GM19193 (cell line): ENCODE measurements around the gene CHD1L.

Experiments
- POLR2A ChIP-seq: IDR thresholded peaks from 4 replicates; pipeline ENCODE4 v1.6.1; 2011; ENCODE audit not compliant: insufficient read depth, insufficient read length; ENCODE audit errors: extremely low read depth

CHD1L gene

DNA sequence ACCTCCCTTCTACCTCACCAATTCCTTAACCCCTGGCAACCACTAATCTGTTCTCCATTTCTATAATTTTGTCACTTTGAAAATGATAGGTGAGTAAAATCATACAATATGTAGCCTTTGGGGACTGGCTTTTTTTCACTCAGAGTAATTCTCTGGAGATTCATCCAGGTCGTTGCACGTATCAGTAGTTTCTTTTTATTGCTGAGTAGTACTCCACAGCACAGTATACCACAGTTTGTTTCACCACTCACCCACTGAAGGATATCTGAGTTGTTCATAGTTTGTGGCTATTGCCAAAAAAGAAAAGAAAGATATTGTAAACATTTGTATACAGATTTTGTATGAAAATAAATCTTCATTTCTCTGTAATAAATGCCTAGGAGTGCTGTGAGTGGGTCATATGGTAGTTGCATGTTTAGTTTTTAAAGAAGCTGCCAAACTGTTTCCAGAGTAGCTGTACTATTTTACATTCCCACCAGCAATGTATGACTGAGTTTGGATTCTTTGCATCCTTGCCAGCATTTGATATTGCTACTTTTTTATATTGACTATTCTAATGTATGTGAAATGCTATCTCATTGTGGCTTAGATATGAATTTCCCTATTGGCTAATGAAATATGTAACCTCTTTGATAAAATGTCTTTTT lies 3.7 kb downstream of the CHD1L start:
- TF ChIP-seq POLR2A: no peak

DNA sequence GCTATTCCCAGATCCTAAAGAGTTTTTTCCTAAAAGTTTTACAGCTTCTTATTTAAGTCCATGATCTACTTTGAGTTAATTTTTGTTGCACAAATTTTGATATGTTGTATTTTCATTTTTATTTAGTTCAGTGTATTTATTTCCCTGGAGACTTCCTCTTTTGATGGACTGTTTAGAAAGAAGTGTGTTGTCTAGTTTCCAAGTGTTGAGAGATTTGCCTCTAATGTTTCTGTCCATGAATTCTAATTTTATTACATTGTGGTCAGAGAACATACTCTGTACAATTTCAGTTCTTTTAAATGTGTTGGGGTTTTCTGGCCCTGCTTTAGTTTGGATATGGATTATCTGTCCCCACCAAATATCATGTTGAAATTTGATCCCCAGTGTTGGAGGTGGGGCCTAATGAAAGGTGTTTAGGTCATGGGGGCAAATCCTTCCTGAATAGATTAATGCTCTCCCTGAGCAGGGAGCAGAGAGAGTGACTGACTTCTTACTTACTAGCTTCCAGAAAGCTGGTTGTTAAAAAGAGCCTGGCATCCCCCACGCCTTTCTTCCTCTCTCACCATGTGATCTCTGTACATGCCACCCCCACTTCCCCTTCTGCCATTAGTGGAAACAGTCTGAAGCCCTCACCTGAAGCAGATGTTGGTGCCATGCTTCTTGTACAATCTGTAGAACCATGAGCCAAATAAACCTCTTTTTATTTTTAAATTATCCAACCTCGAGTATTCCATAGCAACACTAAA lies 4.6 kb downstream of the CHD1L start:
- TF ChIP-seq POLR2A: no peak

DNA sequence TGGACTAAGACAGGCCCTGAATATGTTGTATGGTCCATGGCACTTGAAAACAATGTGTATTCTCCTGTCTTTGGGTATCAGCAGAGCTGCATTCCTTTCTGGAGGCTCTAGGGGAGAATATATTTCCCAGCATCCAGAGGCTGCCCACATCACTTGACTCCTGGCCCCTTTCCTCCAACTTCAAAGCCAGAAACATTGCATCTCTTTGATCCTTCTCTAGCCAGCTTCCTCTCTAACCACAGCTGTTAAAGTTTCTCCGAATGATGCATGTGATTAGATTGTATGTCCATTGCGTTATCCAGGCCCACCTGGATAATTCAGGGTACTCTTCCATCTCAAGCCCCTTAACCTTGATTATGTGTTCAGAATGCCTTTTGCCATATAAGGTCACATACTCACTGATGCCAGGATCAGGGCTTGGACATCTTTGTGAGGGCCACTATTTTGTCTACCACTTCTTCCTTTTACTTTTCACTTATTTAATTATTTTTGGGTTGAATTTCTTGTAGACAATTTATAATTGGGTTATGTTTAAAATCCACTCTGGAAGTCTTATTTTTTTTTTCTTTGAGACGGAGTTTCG lies 5.3 kb downstream of the CHD1L start:
- no peak for TF ChIP-seq POLR2A

DNA sequence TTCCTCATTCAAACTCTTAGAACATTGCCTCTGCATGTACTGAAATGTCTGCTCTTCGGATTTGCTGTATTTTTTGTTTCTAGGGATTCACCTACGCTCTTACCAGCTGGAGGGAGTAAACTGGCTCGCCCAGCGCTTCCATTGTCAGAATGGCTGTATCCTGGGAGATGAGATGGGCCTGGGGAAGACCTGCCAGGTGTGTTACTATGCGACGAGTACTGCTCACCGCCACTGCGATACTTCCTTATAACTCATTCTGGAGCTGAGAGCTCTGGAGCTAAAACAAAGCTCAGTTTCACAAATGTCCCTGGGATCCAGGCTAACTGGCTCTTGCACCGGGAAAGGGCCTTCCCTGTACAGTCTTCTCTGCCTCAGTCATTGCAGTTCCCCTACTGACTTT lies 10.1 kb downstream of the CHD1L start:
- no peak for TF ChIP-seq POLR2A

DNA sequence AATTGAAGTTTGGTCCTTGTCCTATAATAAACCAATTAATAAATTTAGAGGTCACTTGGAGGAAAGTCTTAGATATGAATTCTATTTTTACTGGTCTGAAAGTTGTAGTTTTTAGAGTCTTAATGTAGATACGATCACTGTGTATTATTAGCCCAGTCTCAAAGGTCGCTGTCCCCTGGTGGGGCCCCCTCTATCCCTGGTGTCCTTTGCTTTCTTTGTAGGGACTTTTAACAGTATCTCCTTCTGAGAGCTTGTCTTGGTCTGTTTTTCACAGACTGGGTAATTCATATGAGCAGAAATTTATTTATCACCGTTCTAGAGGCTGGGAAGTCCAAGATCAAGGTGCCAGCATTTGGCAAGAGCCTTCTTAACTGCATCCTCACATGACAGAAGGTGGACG lies 18.5 kb downstream of the CHD1L start:
- TF ChIP-seq POLR2A: no peak

DNA sequence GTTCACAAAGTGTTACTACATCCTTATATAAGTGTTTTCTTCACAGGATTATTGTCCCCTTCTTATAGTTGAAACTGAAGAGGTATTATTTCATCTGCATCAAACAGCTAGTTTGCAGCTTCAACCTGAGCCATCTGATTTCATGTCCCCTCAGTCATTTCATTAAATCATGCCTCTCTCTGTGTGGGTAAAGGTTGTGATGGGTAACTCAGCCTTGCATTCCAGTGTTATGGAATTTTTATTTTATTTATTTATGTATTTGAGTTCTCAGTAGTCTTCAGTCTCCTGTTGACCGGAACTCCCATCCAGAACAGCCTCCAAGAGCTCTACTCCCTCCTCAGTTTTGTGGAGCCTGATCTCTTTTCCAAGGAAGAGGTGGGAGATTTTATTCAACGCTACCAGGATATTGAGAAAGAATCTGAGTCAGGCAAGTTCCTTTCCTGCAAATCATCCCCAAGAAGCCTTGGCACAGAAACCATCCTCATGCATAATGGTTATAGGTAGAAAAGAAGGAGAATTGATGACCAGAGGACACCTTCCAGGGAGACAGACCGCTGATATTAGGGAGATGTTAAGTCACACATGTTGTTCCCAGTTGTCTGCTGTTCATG lies 21.8 kb downstream of the CHD1L start:
- no peak for TF ChIP-seq POLR2A

DNA sequence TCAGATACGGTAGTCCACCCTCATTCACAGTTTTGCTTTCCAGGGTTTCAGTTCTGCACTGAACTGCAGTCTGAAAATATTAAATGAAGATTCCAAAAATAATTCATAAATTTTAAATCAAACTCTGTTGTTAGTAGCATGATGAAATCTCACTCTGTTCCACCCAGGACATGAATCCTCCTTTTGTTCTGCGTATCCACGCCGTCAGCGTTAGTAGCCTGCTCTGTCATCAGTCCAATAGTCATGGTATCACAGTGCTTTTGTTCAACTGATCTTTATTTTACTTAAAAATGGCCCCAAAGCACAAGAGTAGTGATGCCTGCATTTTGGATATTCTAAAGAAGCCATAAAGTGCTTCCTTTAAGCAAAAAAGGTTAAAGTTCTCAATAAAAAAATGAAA lies 23.9 kb downstream of the CHD1L start:
- TF ChIP-seq POLR2A: no peak

DNA sequence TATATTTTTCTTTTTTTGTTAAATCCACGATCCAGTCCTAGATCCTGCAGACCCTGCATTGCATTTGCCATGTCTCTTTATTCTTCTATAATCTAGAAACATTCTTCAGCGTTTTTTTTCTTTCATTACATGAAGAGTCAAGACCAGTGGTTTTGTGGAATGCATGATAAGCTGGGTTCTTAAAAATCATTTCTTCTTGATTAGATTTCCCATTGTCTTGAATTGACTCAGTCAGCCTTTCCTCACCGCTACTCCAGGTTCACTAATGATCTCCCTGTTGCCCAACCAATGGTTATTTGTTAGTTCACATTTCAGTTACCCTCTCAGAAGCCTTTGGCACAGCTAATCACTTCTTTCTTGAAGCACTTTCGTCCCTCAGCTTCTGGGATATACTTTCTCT lies 25.2 kb downstream of the CHD1L start:
- TF ChIP-seq POLR2A: no peak

DNA sequence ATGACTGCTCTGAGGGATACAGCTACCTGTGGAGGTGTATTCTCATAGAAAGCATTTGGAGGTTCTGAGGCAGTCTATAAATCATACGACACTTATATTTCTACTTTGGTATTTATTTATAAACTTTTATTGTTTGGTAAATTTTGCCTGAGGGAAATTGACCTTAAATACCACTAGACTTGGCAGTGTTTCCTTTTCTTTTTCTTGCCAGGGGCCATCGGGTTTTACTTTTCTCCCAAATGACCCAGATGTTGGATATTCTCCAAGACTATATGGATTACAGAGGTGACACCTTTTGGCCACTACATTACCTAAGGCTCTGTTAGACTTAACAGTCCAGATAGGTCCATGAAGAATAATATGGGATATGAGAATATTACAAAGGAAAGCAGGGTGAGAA lies 28.2 kb downstream of the CHD1L start:
- TF ChIP-seq POLR2A: no peak

DNA sequence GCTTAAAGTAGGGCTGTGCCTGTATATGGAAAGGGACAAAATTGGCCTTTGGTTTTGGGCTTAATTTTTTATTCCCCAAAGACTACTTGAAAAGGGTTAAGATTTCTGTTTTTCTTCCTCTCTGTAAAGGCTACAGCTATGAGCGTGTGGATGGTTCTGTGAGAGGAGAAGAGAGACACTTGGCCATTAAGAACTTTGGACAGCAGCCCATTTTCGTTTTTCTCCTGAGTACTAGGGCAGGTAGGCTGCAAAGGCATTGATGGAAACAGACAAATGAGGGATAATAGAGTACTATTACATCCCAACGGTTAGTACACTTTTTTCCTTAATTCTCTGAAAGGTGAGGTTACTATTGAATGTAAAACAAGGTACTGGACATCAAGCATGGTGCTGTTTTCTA lies 29.6 kb downstream of the CHD1L start:
- no peak for TF ChIP-seq POLR2A

DNA sequence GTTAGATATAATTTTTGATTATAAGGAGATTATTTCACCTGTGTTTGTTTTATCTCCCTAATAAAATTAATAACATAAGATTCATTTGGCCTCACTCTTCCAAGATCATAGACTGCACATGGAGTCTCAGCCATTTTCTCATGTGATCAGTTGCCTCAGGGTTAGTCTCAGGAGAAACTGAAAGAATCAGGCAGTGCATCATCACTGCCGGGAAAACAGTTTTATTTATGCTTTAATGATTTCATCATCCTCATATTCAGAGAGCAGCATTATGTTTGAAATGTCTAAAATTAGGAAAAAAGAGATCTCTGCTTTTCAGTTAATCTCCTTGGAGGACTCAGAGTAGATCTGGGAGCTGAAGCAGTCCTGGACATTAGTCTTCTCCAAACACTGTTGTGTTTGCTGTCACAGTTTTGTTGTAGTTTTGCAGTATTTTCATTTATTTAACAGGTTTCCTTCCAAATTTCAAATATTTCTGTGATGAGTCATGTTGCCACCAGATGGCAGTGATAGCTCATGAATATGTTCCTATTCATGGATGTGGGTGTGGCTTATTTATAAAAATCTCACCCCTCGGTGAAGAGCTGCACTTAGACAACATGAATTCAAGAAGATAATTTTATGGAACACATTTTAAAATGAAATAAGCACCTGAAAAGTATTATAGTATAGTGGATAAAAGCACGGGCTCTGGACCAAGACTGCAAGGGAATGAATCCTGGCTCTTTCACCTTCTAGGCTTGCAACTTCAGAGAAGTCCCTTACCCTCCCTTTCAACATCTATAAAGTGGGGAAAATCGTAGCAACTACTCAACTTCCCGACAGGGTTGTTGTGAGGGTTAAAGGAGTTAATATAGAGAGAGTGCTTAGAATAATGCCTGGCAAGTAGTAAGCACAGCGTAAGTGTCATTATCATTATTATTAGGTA lies 31.2 kb downstream of the CHD1L start:
- TF ChIP-seq POLR2A: no peak

DNA sequence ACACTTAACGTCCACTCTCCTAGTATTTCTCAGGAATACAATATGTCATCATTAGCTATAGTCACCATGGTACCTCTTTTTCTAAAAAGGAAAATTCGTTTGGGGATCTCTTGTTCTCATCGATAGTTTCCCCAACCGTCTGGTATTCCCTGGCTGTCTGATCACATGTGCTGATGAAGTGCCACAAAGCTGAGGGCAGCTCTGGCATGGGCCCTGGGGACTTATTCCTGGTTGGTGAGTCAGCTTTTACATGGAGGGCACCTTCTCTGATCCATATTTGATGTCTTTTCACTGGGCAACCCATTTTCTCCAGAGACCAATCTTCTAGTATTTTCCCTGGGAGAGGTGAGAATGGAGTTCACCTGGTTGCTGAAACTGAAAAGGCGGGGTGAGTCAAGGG lies 39.5 kb downstream of the CHD1L start:
- TF ChIP-seq POLR2A: no peak

DNA sequence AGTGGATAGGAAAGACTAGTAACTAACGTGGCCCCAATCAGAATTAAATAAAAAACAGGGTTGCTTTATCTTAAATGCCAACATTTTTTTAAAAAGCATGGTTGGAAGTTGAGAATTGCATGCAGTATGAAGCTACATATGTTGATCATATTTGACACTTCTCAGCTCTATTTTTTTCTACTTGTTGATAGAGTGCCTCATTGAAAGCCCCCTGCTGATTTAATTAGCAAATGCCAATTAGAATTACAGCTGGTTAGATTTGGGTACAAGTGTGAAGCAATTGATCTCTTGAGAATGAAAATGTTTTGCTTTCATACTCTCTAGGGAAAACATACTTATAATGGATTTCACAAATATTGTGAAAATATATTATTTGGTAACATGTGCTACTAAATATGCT lies 40.5 kb downstream of the CHD1L start:
- TF ChIP-seq POLR2A: no peak

DNA sequence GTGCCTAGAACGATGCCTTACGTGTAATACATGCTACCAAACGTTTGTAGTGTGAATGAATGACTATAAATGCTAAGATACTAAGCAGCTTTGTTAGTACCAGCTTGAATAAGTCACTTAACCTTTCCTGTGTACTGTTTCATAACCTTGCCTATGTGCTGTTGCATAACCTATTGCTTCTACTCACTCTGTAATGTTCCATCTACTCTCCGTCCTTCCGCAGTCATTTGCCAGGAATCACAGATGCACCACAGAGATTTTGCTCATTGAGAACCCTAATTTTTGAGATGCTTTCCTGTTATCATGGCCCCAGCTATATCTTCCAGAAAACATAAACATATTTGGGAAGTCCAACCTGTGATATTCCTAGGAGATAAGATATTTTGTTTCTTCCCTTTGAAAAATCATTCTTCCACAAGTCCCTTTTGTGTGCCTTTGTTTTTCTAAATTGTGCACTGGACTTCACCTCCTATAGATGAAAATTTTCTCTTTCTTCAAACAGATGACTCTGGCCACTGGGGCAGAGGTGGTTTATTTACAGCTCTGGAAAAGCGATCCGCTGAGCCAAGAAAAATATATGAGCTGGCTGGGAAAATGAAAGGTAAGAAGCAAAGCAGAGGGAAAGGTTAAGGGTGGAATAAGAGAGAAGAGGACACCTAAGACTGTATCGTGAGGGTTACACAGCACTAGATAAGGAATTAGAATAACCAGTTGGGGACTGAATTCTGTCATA lies 44.8 kb downstream of the CHD1L start:
- no peak for TF ChIP-seq POLR2A

DNA sequence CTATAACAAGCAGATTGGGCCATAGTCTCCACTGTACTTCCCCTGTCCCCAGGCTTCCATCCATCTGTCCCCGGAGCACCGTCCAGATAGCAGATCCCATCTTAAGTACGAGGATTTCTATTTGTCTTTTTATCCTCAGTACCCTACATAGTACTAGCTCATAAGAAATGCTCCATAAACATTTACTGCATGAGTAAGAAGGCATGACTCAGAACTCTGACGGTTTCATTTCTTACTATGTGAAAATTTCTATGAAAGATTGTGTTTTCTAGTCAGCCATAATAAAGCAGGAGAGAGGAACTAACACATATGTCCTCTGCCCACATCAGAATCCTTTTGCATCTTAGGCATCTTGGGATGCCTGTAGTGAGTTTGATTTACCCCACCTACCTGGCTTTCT lies 49.5 kb downstream of the CHD1L start:
- TF ChIP-seq POLR2A: no peak

DNA sequence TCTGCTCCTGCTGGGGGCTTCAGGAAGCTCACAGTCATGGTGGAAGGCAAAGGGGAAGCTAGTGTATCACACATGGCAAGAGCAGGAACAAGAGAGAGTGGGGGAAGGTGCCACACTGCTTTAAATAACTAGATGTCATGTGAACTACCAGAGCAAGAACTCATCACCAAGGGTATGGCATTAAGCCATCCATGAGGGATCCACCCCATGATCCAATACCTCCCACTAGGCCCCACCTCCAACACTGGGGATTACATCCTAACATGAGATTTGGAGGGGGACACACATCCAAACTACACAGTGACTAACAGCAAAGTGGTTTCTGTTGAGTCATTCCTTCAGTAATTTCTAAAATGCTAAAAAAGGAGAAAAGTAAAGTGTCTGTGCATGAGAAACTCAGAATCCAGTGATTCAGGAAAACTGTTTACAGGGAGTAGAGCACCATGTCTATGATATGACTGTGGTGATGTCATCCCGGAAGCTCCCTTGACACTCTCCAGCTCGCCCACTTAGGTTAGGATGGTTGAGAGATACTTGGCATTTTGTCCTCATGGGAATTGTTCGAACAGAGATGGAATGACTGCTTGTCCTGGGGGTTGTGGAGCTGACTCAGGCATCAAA lies 50.3 kb downstream of the CHD1L start:
- no peak for TF ChIP-seq POLR2A
